Stimulated activated CD4-positive, alpha-beta T cell treated with anti-CD3 and anti-CD28 coated beads, Interleukin-12 subunit alpha, Interleukin-12 subunit beta, amount 100 ng/mL, for 24 hours (primary cell): Measurements from ENCODE around the gene WDR45B.

Source experiments
- DNase-seq, 2 experiments: peaks; one replicate each; pipeline ENCODE4 v3.0.0-alpha.2; 2020; ENCODE audit warnings: low read depth in 2 of 2

WDR45B gene

GRCh38 chr17:82648165-82648668 lies at the start of gene WDR45B:
TSS of gene WDR45B (minus strand) at chr17:82648444. CDS start at chr17:82648340, 104 bp downstream.
- peak; percentile 74 to 83 for DNase-seq

DNA sequence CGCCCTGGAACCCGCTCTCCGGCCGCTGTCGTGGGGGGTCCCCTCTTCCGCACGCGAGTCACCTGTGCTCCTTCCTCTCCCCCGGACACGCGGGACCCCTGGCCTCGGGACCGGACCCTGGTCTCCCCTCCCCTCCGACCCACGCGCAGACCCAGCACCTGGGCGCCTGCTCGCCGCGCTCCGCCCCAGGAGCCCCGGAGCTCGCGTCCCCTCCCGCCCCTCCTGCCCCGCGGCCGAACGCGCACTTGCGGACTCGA lies 49.5 kb upstream of the WDR45B start:
- no peak for DNase-seq

DNA sequence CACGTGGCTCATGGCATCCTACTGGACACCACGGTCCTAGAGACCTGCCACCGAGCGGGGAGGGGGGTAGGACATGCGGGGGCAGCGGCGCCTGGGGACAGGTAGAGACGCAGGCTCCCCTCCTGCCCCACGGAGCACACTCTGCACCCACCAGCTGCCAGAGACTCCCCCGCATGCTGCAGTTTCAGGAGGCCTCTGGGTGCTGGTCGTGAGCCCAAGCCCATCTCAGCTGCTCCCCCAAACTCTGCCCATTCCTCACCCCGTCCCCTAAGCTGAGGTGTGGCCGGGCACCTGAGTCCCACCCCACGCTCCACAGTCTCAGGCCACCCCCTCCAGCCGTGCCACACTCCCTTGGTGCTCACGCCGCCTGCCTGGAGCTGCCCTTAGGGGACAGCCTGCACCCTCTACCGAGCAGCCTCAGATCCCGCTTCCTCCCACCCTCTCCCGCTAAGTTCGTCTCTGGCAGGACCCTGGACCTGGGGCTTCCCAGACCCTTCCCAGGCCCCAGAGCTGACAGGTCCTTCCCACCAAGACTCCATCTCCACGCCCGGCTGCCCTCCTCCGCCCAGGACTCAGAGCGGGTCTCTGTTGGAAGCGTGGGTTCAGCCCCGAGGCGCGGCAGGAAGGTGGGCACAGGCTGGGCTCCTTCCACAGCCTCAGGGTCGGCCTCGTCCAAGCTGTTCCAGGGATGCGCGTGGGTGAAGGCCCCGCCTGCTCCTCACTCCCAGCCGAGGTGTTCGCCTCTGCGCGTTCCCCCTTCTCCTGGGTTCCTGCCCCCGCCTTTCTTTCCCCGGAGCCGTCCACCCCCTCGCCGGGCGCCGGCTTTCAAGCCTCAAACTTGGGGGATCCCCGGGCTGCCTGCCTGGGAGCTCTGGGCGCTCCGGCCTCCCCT lies 48.9 kb upstream of the WDR45B start:
- DNase-seq, result no peak

DNA sequence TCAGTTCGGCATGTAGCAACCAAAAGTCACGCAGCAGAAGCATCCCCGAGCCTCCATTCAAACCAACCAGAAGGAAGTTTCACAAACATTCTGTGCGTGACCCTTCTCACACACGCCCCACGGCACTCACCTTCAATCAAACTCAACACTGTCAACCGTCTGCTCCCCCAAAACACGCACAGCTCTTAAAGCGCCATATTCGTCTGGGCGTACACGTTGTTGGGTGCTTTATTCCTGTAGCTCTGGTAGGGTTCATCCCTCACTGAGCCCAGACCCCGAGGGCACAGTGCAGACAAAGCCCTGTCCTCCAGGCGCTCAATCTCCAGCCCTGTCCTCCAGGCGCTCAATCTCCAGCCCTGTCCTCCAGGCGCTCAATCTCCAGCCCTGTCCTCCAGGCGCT lies 48.0 kb upstream of the WDR45B start:
- no peak for DNase-seq

DNA sequence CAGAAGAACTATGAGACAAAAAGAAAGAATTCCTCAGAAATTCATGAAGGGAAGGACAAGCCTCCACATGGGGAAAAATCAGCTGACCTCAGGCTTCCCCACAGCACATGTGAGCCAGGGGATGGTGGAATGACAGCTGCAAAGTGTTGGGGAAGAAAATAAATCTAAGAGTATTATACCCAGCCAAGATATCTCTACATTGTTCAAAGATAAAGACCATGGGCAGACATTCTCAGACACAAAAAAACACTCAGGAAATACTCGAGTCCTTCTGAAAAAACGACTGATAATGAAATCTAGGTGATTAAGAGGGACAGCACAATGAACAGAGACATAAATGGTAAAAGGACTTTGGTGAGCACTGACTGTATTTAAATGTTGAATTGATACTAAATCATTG lies 46.4 kb upstream of the WDR45B start:
- no peak for DNase-seq

- DNase-seq, result no peak
Observed at GRCh38 chr17:82693168-82693867, 45.1 kb upstream of the WDR45B start.

GRCh38 chr17:82692268-82692667 lies 44.0 kb upstream of the WDR45B start:
- no peak for DNase-seq

DNA sequence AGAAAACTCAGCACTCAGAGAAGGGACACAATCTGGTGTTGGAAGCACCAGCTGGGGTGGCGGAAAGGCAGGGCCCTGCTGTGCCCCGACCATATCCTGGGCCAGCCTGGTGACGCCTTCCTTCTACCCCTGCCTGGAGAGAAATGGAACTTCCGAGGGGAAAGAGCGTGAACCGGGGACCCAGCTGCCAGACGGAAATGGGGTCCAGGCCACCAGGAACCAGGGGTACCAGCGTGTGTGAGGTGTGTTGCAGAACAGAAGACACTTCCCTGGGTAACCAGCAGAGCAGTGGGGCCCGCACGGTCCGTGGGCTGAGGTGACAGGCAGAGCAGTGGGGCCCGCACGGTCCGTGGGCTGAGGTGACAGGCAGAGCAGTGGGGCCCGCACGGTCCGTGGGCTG lies 43.5 kb upstream of the WDR45B start:
- no peak for DNase-seq

GRCh38 chr17:82690786-82691489 lies 42.7 kb upstream of the WDR45B start:
- DNase-seq, result no peak

GRCh38 chr17:82689077-82689476 lies 40.8 kb upstream of the WDR45B start:
- DNase-seq, result no peak

GRCh38 chr17:82687871-82688270 lies 39.6 kb upstream of the WDR45B start:
- DNase-seq, result no peak

GRCh38 chr17:82687375-82687861 lies 39.2 kb upstream of the WDR45B start:
- no peak for DNase-seq

DNA sequence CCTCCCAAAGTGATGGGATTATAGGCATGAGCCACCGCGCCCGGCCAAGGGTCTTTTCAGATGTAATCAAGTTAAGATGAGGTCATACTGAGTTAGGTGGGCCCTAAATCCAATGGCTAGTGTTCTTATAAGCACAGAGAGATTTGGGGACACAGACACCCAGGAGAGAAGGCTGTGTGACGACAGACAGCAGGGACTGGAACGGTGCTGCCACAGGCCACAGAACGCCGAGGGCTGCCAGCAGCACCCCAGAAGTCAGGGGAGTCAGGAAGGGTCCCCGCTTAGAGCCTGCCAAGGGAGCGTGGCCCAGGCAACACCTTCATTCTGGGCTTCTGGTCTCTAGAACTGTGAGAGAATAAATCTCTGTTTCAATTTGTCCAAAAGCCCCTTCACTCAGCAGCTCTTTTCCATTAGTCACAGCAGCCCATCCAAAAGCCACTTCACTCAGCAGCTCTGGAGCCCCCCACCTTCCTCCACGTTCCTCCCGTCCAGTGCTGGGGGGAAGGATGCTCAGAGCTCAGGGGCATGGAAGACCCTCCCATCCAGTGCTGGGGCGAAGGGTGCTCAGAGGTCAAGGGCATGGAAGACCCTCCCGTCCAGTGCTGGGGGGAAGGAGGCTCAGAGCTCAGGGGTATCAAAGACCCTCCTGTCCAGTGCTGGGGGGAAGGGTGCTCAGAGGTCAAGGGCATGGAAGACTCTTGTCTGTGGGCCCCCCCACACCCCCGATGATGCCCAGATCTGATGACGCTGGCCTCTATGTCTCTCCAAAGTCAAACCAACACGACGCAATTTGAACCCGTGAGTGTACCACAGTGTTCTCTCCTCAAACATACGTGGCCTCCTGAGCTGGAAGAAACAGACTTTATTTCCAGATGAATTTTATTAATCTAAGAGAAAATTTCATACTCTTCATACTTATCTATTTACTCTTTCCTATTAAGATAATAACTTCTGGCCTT lies 38.4 kb upstream of the WDR45B start:
- DNase-seq, result no peak

GRCh38 chr17:82685291-82685690 lies 37.0 kb upstream of the WDR45B start:
- no peak for DNase-seq

DNA sequence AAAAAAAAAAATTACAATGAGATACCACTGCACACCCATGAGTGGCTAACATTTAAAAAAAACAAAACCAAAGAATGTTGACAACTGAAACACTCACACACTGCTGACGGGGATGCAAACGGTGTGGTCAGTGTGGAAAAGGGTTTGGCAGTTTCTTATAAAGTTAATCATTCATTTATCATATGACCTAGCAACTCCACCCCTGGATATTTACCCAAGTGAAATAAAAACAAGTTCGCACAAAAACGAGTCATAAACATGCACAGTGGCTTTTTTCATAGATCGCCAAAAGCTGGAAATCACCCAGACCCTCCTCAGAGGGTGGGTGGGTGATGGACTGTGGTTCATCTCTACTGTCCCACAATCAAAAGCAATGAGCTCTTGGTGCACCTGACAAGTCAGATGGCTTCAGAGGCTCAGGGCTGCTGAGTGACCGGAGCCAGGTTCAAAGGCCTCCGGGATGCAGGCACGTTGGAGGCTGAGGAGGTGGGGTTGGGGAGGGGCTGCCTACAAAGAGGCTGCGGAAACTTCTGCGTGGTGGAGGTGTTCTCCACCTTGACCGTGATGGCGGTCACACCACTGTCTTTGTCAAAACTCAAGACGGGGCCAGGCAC lies 36.1 kb upstream of the WDR45B start:
- no peak for DNase-seq

GRCh38 chr17:82683534-82683933 lies 35.3 kb upstream of the WDR45B start:
- no peak for DNase-seq

GRCh38 chr17:82681547-82681946 lies 33.3 kb upstream of the WDR45B start:
- no peak for DNase-seq

DNA sequence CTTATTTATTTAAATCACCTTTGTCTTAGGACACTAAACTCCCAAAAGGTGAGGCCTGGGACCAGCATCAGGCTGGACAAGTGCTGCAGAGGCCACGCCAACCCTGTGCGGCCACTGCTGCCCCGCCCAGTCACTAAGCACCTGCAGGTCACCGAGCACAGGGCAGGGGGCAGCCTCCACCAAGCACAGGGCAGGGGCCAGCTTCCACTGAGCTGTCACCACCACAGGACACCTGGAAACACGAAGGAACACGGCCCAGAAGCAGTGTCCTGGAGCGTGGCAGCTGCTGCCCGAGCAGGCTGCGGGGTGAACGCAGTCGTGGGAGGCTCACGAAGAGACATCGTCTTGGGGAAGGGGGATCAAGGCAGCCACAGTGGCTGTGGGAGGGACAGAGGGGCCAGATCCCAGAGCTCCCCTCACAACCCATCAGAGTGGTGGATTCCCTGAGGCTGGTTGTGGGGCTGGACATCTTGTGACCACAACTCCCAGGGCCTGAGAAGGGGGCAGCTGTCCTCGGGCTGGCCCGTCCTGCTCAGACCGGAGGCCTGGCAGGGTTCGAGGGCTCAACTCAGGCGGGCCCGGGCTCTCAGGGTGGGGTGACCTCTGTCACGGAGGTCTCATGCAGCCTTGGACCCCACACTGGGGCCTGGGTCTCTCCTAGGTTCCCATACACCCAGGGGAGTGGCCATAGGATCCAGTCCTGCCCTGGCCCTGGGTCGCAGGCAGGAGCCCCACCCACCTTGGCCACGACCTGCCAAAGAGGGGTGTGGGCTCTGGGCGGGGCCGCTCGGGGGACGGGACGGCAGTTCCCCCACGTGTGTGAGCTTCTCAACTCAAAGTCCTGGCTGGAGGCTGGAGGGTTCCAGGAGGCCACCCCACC lies 31.6 kb upstream of the WDR45B start:
- no peak for DNase-seq

DNA sequence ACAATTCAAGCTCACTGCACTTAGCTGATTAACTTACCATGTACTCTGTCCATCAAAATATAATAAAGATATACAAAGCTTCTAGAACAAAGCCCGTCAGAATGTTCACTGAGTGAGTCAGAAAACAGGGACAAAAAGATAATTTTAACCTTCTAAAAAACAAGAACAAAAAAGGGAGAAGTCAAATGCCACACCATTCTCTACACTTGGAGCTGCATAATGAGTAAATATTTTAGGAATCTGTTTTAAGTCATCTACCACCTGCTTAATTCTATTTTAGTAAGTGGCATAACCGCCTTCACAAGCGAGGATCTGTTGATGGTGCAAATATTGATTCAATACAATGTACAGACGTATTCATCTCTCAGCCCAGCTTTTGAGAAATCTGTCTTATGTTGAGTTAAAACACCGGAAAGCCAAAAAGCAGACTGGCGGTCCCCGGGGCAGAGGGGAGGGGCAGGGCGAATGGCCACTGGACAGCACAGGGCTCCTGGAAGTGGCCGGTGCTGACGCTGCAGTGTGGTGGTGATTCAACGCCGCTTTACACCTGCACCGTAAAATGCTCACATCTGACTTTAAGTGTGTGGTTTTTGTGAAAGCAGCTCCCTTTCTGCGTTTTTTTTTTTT lies 30.1 kb upstream of the WDR45B start:
- DNase-seq, result no peak
